AG04450 (cell line): ENCODE measurements around the gene SEPTIN2. TPM values are rescaled to one million over a fixed set of nuclear protein-coding genes. Genes with fewer than 3 reads are reported as not detected.

Experiments
- CTCF ChIA-PET: fragments of 300-600, 350-600 bp; formaldehyde crosslinking; extraction: SDS; loops from one replicate; lab custom pipeline; 2022; ENCODE audit warnings: antibody characterized with exemption, inconsistent platforms; lab: Charles Lee
- POLR2A ChIA-PET: fragments of 350-600 bp; formaldehyde crosslinking; extraction: SDS; loops from one replicate; lab custom pipeline; 2021; ENCODE audit warnings: antibody characterized with exemption, inconsistent platforms; lab: Yijun Ruan, JAX
- DNase-seq: peaks from one replicate; pipeline ENCODE4 v3.0.0-alpha.2; 2011; ENCODE audit warnings: low read depth, low spot score
- H3K27ac ChIP-seq: one replicate; pipeline ENCODE4 v1.5.1; 2012; ENCODE audit warnings: low read depth, low read length, control low read depth
- H3K27me3 ChIP-seq: one replicate; pipeline ENCODE4 v1.6.0; 2012; ENCODE audit warnings: low read length; ENCODE audit not compliant: control insufficient read depth, insufficient read depth
- H3K4me3 ChIP-seq: 2 replicates; pipeline ENCODE4 v1.5.1; 2011; ENCODE audit warnings: mild to moderate bottlenecking, low read depth, low read length, control low read depth
- H3K9me3 ChIP-seq: 2 replicates; pipeline ENCODE4 v1.5.1; 2012; ENCODE audit warnings: low read length; ENCODE audit not compliant: control insufficient read depth, insufficient read depth
- polyA plus RNA-seq: library from polyadenylated mRNA; depleted of rRNA; stranded (reverse); fragments of >200 nt; gene quantifications from 2 replicates; pipeline ENCODE4 v1.2.3, GENCODE V29; 2011
- TF ChIP-seq, protein P1 (sequence below): IDR thresholded peaks from 2 replicates; pipeline ENCODE4 v1.5.1; 2011; ENCODE audit warnings: low read depth, low read length, control low read depth, inconsistent platforms

Gene SEPTIN2
- polyA plus RNA-seq, 1 experiment, result 1,080 TPM

DNA sequence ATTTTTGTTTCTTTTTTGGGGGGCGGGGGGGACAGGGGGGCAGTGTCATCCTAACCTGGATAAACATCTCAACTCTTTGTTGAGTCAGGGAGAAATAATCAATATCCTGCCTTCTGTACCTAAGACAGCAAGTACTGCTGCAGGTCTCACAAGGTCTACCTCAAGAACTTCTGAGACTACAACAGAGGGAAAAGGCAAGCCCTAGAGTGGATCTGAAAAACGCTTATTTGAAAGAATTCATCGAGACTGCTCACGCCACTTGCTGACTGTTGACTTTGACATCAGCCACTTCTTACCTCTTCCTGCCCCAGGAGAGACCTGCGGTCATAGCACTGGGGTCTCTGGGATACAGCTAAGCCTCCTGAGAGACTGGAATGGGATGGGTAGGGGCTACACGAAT lies 8.7 kb upstream of the SEPTIN2 start:
- H3K27me3 ChIP-seq, result no peaks in the 10 kb centered on the region
- POLR2A ChIA-PET, result interaction anchor here (1.5 kb wide), 1 partner anchor 8 kb away, joined by 12 read pairs; the partner anchor contains the start of gene HDLBP
- H3K4me3 ChIP-seq, result no peak overlapping the region
- DNase-seq, result no peak
- no peak overlapping the region for H3K27ac ChIP-seq
- CTCF ChIA-PET, result interaction anchor here (0.6 kb wide), 1 partner anchor 12 kb away, joined by 3 read pairs; no protein-coding TSS in a partner anchor
- TF ChIP-seq, protein P1, sequence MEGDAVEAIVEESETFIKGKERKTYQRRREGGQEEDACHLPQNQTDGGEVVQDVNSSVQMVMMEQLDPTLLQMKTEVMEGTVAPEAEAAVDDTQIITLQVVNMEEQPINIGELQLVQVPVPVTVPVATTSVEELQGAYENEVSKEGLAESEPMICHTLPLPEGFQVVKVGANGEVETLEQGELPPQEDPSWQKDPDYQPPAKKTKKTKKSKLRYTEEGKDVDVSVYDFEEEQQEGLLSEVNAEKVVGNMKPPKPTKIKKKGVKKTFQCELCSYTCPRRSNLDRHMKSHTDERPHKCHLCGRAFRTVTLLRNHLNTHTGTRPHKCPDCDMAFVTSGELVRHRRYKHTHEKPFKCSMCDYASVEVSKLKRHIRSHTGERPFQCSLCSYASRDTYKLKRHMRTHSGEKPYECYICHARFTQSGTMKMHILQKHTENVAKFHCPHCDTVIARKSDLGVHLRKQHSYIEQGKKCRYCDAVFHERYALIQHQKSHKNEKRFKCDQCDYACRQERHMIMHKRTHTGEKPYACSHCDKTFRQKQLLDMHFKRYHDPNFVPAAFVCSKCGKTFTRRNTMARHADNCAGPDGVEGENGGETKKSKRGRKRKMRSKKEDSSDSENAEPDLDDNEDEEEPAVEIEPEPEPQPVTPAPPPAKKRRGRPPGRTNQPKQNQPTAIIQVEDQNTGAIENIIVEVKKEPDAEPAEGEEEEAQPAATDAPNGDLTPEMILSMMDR, result no peak
- no peaks in the 10 kb centered on the region for H3K9me3 ChIP-seq

DNA sequence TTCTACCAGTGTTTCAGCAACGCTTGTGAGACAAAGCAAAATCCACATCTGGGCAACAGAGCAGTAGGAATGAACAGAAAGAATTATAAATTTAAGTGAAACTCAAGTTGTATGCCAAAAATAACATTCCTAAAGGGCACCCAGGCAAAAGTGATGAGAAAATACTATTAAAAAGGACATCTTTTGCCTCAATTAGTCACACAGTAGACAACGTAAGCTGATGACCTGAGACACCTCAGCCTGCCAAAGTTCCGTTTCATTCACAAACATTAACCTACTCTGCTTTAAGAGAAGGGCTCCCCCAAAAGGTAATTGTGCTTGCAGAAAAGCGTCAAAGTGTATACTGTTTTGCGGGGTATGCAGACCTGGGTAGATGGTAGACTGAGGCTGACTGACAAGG lies 7.5 kb upstream of the SEPTIN2 start:
- POLR2A ChIA-PET, result no interaction called here
- Histone ChIP-seq H3K27ac (no peak overlapping the region), H3K9me3 (no peaks in the 10 kb centered on the region), H3K27me3 (no peaks in the 10 kb centered on the region), H3K4me3 (no peak overlapping the region)
- DNase-seq, result no peak
- CTCF ChIA-PET, result no interaction called here
- TF ChIP-seq, protein P1, result no peak

DNA sequence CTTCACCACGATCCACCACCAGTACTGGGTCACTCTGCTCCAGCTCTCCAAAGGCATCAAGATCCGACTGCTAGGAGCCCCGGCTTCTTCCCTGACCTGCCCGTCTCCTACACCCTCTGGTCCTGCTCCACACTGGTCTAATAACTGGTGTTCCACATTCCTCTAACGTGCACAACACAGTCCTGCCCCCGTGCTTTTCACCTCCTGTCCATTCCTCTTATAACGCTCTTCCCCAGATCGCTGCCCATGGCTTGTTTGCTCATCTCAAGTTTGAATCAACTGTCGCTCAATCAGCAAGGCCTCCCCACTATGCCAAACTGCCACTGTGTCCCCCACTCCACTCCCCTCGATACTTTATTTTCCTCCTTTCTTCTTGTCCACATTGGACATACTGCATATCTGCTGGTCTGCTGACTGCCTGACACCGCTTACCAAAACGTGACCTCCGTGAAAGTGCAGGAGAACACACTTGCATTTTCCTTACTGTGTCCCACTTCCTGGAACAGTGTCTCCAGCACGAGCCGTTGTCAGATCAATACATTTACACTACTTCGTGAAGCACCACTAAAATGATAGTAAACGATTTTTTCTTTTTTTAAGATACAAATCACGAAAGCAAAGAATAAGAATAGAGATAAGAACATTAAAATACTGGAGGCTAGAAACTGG lies 6.8 kb upstream of the SEPTIN2 start:
- Histone ChIP-seq H3K27ac (no peak overlapping the region), H3K27me3 (no peaks in the 10 kb centered on the region), H3K4me3 (no peak overlapping the region), H3K9me3 (no peaks in the 10 kb centered on the region)
- no peak for DNase-seq
- CTCF ChIA-PET, result no interaction called here
- POLR2A ChIA-PET, result no interaction called here
- TF ChIP-seq, protein P1, result no peak

DNA sequence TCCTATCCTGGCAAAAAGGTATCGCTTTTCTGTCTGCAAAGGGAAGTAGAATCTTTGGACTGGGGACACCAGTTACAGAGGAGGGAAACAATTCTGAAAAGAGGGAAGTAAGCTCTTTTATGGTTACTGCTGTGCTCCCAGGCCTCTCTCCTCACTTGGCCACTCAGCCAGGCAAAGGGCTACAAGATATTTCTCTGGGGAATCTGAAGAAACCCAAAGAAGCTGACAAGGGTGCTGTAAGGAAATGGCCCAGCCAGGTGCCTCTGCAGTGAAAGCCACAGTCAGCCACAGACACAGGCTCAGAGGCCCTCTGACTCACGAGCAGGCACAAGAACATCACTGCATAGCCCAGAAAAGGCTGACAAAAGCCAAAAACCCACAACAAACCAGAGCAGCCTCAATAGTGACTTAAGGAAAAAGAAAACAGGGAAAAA lies 6.0 kb upstream of the SEPTIN2 start:
- TF ChIP-seq, protein P1, result no peak
- H3K9me3 ChIP-seq, result no peaks in the 10 kb centered on the region; the same call in 1 of the 2 replicates
- DNase-seq, result no peak
- ChIA-PET POLR2A (no interaction called here), CTCF (no interaction called here)
- no peaks in the 10 kb centered on the region for H3K27me3 ChIP-seq
- H3K4me3 ChIP-seq, result no peak overlapping the region
- H3K27ac ChIP-seq, result no peak overlapping the region

DNA sequence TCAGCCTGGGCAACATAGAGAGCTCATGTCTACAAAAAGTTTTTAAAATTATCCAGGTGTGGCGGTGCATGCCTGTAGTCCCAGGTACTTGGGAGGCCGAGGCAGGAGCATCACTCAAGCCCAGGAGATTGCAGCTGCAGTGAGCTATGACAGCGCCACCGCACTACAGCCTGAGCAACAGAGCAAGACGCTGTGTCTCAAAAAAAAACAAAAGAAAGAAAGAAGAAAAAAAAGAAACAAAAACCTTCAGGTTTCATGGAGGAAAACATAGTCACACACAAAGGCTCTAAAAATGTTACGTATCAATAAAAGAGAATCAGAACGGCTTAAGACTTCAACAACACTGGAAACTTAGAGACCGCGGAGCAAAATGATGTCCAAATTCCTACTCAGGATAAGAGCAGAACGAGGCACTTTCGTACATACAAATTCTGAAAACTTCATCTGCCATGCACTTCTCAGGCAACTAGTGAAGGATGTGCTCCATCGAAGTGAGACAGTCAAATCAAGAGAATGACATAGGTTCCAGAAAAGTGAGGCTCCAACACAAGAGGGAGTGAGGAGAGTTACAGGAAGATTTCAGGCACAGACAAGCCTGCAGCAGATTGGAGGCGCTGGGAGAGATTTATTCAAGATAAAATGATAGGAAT lies 4.7 kb upstream of the SEPTIN2 start:
- ChIA-PET POLR2A (no interaction called here), CTCF (no interaction called here)
- DNase-seq, result no peak
- no peak overlapping the region for H3K27ac ChIP-seq
- TF ChIP-seq, protein P1, result no peak
- H3K4me3 ChIP-seq, result no peak overlapping the region
- peaks cover under 1% of the 10 kb centered on the region; the same call in 1 of the 2 replicates for H3K9me3 ChIP-seq
- H3K27me3 ChIP-seq, result no peaks in the 10 kb centered on the region
